ENCODE results near the gene FRY.

The FRY gene

DNA sequence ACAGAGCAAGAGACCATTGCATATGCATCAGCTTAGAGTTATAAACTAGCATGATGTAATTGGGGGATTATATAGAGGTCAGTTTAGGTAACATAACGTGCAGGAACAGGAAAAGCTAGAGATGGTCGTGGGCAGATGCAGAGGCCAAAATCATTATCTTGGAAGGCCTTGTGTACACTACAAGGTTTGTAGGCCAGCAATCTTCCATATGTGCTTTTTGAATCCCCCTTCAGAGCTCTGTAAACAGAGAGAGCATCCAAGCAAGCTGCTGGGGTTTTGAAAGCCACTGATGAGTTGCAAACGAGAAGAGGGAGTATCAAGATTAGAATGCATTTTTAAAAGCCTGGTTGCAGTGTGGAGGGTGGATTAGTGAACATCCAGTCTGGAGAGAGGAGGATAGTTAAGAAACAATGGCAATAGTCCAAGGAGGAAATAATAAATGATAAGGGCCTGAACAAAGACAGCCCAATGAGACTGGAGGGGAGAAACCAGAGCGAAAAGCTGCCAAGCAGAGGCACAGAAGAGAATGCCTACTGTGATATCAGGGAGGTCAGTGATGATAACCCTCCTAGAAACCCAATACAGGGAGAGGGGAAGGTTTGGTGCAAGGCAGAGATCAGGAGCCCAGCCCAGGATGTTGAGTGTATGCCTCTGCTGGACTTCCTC lies 174.0 kb downstream of the FRY start:
- no peak for DNase-seq (ENCODE audit: low spot score)
- TF ChIP-seq, protein P1, sequence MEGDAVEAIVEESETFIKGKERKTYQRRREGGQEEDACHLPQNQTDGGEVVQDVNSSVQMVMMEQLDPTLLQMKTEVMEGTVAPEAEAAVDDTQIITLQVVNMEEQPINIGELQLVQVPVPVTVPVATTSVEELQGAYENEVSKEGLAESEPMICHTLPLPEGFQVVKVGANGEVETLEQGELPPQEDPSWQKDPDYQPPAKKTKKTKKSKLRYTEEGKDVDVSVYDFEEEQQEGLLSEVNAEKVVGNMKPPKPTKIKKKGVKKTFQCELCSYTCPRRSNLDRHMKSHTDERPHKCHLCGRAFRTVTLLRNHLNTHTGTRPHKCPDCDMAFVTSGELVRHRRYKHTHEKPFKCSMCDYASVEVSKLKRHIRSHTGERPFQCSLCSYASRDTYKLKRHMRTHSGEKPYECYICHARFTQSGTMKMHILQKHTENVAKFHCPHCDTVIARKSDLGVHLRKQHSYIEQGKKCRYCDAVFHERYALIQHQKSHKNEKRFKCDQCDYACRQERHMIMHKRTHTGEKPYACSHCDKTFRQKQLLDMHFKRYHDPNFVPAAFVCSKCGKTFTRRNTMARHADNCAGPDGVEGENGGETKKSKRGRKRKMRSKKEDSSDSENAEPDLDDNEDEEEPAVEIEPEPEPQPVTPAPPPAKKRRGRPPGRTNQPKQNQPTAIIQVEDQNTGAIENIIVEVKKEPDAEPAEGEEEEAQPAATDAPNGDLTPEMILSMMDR (conservative IDR thresholded peaks at IDR 0.05; ENCODE audit: low read depth) = no peak
- CTCF ChIA-PET = interaction anchor here (0.5 to 0.6 kb wide), 2 partner anchors 46 to 189 kb away, joined by 3 read pairs; no protein-coding TSS in a partner anchor
- POLR2A ChIA-PET (ENCODE audit: low non-redundant PET) = no interaction called here
- no peak overlapping the region for H3K27ac ChIP-seq

DNA sequence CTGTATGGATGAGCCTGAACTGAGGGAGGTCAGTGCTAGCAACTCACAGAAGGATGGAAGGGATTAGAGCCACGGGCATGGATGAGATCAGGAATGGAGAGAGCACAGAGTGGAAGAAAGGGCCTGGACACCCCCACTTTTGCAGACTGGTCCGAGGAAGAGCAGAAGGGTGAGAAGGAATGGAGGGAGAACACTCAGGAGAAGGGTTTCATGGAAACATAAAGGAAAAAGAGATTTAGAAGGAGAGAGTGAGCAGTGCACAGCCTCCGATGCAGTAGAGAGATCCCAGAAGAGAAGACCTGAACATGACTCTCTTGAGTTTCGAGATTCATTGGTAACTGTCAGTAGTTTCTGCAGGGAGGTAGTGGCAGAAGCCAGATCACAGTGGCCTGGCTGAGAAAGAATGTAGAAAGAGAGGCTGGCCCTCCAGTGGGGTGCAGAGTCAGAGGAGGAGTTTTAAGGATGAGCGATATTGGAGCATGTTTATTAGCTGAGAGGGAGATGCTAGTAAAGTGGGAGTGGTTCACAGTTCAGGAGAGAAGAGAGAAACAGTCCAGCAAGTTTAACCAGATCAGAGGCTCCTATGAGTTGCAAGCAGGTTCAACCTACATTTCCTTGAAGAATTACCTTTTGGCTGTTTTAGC lies 174.6 kb downstream of the FRY start:
- POLR2A ChIA-PET (ENCODE audit: low non-redundant PET) = no interaction called here
- DNase-seq (ENCODE audit: low spot score) = no peak
- TF ChIP-seq, protein P1 (conservative IDR thresholded peaks at IDR 0.05; ENCODE audit: low read depth) = no peak
- H3K27ac ChIP-seq = no peak overlapping the region
- CTCF ChIA-PET = no interaction called here

DNA sequence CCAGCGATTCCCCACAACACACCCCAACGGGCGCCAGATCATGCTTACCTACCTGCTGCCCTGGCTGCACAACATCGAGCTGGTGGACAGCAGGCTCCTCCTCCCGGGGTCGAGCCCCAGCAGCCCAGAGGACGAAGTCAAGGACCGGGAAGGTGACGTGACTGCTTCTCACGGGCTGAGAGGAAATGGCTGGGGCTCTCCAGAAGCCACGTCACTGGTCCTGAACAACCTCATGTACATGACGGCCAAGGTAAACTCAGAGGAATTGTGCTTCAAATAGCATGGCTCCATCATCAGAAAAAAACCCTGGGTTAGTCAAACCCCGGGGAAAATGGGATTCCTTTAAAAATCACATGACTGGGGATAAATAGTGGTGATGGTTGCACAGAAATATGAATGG lies 177.3 kb downstream of the FRY start:
- H3K27ac ChIP-seq = no peak overlapping the region
- no peak for DNase-seq (ENCODE audit: low spot score)
- ChIA-PET CTCF (no interaction called here), POLR2A (ENCODE audit: low non-redundant PET) (no interaction called here)
- TF ChIP-seq, protein P1 (conservative IDR thresholded peaks at IDR 0.05; ENCODE audit: low read depth) = no peak

DNA sequence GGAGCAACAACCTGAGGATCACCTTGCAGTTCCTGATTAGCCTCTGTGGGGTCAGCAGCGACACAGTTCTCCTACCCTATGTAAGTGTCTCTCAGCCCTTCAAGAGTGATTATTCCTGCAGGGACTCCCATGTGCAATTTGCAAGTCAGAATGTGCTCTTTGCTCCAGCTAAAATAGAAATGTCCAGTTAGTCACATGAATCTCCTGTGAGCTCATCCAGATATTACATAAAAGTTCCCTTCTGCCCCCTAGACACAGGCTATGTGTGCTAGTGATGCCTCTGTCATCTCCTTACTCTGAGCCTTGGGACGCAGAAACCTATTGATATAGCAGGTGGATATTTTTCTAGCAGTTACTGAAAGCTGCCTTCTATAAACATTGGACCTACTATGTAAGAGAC lies 178.1 kb downstream of the FRY start:
- TF ChIP-seq, protein P1 (conservative IDR thresholded peaks at IDR 0.05; ENCODE audit: low read depth) = no peak
- H3K27ac ChIP-seq = no peak overlapping the region
- POLR2A ChIA-PET (ENCODE audit: low non-redundant PET) = no interaction called here
- DNase-seq (ENCODE audit: low spot score) = no peak
- CTCF ChIA-PET = no interaction called here

DNA sequence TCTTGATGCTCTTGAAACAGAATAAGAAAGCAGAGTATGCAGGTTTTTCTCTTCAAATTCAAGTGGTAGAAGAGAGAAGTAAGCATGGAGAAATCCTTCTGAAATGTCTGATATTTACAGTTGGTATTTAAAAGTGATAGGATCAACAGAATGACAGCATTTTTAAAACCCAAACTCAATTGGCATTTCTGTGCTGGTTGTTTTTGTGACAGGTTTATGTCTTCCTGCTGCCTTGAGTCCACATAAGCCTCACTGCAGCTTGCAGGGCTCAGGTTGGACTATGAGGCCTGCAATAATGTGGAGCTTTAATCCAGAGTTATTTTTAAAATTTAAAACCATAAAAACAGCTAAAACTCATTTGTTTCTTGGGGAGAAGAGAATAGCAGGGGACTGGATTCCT lies 178.5 kb downstream of the FRY start:
- POLR2A ChIA-PET (ENCODE audit: low non-redundant PET) = no interaction called here
- CTCF ChIA-PET = no interaction called here
- DNase-seq (ENCODE audit: low spot score) = no peak
- H3K27ac ChIP-seq = no peak overlapping the region
- TF ChIP-seq, protein P1 (conservative IDR thresholded peaks at IDR 0.05; ENCODE audit: low read depth) = no peak

DNA sequence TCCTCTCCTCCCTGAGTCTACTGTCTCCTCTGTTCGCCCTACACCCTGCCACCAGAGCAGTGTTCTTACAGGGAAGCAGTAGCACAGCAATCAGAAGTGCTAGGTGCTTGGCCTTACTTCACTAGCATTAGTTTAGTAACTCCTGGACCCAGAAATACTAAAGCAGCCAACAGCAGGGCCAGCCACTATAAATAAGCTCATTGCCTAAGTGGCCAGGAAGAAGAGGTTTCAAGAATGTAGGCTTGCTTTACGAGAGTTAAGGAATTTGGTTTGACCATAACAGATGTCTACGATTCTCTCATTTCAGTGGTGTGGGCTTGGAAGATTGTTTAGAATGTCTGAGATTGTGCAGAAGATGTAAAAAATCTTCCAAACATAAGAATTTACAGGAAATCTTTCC lies 180.2 kb downstream of the FRY start:
- no peak for DNase-seq (ENCODE audit: low spot score)
- CTCF ChIA-PET = no interaction called here
- TF ChIP-seq, protein P1 (conservative IDR thresholded peaks at IDR 0.05; ENCODE audit: low read depth) = no peak
- POLR2A ChIA-PET (ENCODE audit: low non-redundant PET) = no interaction called here
- H3K27ac ChIP-seq = no peak overlapping the region

Measured in RWPE1 (cell line).